T-helper 17 cell (primary cell): Measurements from ENCODE around the gene FAAP100. TPM values are rescaled to one million over a fixed set of nuclear protein-coding genes. Genes with fewer than 3 reads are reported as not detected.
A peak's percentile ranks its signal among the peaks of the same experiment; 100 is the strongest.

Experiments used
- ATAC-seq: fragments of 150-1000 bp; cut with Tn5 transposase; 2 replicates; pipeline ENCODE4 v1.10.0; 2021; ENCODE audit warnings: mild to moderate bottlenecking, moderate library complexity
- DNase-seq, 3 donors: peaks; one replicate each; pipeline versions ENCODE4 v3.0.0 to v3.0.0-alpha.2; 2020 to 2021
- H3K9me3 ChIP-seq: one replicate; pipeline ENCODE4 v1.7.0; 2013; ENCODE audit warnings: low read length, mild to moderate bottlenecking; ENCODE audit not compliant: control insufficient read depth, poor library complexity, severe bottlenecking
- H3K27ac Mint-ChIP-seq: one replicate; pipeline ENCODE4 v1.8.0; 2022; ENCODE audit warnings: mild to moderate bottlenecking, moderate library complexity, mixed read lengths
- H3K27me3 Mint-ChIP-seq: one replicate; pipeline ENCODE4 v1.8.0; 2022; ENCODE audit warnings: mixed read lengths
- H3K36me3 Mint-ChIP-seq: one replicate; pipeline ENCODE4 v1.8.0; 2022; ENCODE audit warnings: low read depth, mixed read lengths
- H3K4me1 Mint-ChIP-seq: one replicate; pipeline ENCODE4 v1.8.0; 2022; ENCODE audit warnings: mild to moderate bottlenecking, mixed read lengths
- H3K4me3 Mint-ChIP-seq: one replicate; pipeline ENCODE4 v1.8.0; 2022; ENCODE audit warnings: mild to moderate bottlenecking, moderate library complexity, mixed read lengths
- total RNA-seq, 4 donors: library from RNA in 2 of 4; stranded (reverse) in 2 of 4; gene quantifications; one replicate each; pipeline ENCODE4 v1.2.3 and lab custom pipeline; 2022 to 2026

The FAAP100 gene
- total RNA-seq, 2 donors from 2014 or later = 25.2 to 30.6 TPM

DNA sequence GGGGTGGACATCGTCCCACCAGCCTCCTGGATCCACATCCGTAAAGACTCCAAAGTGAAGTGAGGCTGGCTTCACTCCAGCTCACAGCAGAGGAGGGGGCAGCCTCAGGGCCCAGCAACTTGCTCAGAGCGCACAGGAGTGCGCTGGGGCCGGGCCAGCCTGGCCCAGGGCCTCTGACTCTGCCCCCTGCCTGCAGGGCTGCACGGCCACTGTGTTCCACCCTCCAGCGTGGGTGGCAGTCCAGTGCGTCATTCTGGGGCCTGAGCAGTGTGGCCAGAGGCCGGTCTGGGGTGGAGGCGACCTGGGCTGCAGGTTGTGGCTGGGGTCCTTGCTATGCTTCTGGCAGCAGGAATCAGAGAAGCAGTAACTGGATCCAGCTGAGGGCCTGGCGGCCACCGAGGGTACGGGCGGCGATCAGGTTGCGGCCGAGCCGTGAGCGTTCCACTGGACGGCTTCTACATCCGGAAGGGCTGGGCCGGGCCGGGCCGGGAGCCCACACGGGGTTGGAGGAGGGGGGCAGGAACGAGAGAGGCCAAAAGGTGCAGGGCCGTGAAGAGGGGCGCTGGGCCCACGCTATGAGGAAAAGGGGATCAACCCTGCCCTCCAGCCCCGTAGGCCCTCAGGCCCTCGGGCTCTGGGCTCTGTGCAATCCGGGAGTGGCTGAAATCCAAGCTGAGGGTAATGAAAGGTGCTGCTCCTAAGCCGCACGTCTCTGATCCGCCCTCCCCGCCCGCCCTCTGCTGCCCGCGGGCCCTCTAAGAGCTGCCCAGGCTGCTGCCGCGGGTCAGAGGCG is 24.4 kb downstream of the FAAP100 start, which contains the start of gene FSCN2:
TSS of gene FSCN2 (plus strand) at position 787 of the 793 bp plus-strand sequence. CDS start 155 bp downstream, outside the sequence.
- no peaks in the 10 kb centered on the region for H3K9me3 ChIP-seq
- ATAC-seq (no peak), DNase-seq (no peak)
- Mint-ChIP-seq H3K36me3 (no peaks in the 10 kb centered on the region), H3K4me1 (no peaks in the 10 kb centered on the region), H3K27ac (no peak within 1 kb of the TSS), H3K27me3 (peaks cover 6% of the 10 kb centered on the region), H3K4me3 (no peak within 1 kb of the TSS)

DNA sequence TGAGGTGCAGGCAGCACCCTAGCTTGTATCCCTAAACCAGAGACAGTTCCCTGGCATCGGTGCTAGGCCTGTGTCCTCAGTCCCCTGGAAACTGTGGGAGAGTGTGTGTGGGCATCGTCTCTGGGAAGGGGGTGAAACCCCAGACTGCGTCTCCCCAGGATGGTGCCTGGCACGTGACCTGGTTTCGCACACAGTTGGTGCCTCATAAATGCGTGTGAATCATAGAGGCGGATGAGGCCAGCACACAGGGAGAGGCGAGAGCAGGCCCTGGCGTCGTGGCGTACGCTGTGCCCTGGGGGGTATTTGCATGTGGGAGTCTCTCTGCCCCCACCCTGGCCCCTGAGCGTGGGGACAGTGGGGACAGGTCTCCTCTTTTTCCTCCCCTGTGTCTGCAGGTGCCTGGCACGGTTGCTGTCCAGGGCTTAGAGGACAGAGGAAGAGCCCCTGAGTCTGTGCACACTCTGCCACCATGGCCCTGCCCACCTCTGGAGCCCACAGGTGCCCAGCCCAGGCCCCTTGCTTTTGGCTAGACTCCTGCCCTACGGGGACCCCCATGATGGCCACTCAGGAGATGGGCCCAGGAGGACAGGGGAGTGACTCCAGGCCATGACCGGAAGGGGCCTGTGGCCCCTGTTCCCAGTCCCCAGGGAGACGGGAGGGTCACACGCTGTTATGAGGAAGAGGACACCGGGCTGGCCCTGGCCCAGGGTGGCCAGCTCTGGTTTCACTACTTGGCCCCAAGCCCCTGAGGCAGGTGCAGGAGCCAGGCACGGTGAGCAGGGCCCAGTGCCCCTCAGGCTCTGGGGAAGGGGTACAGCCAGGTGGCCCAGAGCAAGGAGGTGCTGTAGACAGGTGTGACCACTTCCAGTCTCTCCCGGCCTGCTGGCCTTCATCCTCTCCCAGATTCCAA is 25.2 kb downstream of the FAAP100 start:
- ATAC-seq (no peak), DNase-seq (no peak)
- H3K4me3 Mint-ChIP-seq = no peak overlapping the region
- H3K4me1 Mint-ChIP-seq = no peaks in the 10 kb centered on the region
- H3K27ac Mint-ChIP-seq = no peak overlapping the region
- H3K9me3 ChIP-seq = no peaks in the 10 kb centered on the region
- H3K36me3 Mint-ChIP-seq = no peaks in the 10 kb centered on the region
- H3K27me3 Mint-ChIP-seq = peaks cover 6% of the 10 kb centered on the region

DNA sequence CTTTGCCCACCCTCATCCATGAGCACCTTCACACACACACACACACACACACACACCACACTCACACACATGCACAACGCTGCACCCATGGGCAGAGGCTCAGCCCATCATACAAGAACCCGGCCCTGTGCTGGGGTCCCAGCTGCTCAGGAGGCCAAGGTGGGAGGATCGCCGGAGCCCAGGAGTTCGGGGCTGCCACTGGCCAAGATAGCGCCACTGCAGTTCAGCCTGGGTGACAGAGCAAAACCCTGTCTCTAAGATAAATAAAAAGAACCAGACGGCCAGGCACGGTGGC is 27.3 kb downstream of the FAAP100 start:
- H3K4me1 Mint-ChIP-seq = peaks cover 2% of the 10 kb centered on the region
- H3K27ac Mint-ChIP-seq = no peak overlapping the region
- peaks cover 6% of the 10 kb centered on the region for H3K27me3 Mint-ChIP-seq
- ATAC-seq (no peak), DNase-seq (no peak)
- no peak overlapping the region for H3K4me3 Mint-ChIP-seq
- no peaks in the 10 kb centered on the region for H3K9me3 ChIP-seq
- no peaks in the 10 kb centered on the region for H3K36me3 Mint-ChIP-seq

DNA sequence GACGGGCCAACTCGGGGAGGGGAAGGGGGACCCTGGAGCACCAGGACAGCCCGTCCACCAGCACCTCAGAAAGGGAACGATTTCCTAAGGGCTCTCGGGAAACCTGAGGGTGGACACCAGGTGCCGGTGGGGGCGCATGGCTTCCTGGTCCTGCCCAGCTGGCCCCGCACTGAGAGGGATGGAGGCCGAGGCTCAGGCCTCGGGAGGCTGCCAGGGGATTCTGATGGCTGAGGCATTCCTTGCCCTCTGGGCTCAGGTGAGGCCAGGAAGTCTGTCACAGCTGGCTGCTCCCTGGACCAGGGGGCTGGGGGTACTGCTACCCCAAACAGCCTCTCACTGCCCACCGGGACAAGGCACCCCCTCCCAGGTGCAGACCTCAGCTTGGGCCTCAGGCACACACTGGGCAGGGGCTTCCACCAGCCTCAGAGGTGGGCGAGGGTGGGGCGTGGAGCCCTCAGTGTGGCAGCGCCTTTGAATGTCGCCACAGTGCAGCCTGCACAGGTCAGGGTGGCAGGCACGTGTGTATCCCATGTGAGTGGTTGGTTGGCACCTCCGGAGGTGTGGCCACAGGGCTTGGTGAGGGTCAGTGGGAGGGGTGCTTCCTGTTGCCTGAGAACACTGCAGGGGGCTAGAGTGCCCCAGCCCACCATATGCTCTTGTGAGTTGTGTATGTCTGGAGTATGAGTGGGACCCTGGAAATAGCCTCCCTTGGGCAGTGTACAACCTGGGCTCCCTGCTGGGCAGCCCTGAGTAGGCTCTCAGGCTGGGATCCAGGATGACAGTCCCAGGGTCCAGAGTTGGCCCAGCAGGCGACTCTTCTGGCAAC is 27.9 kb downstream of the FAAP100 start:
- ATAC-seq (no peak), DNase-seq (no peak)

DNA sequence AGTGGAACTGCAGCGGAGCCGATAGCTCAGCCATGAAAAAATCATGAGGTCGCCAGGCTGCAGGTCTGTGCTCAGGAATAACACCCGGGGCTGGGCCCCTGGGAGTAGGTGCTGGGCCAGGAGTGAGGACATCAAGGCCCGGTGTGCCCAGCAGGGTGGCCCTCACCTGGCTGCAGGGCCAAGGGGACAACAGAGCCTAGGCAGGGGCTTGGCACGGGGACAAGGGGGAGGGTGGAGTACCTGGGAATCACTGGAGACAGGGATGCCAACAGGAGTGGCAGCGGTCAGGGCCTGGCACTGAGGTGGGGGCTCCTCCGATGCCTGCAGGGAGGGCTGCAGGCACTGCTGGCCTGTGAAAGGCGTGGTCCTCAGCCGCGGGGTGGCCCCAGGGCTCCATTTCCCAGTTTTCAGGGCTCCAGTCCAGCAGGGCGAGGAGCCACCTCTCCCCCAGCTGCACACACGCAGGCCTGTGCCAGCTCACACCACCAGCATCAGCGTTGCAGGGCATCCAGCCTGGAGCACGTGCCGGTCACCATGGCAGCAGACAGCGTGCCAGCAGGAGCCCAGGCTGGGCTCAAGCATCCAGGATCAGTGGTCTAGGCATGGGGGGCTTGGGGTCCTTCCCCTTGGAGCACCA is 28.6 kb downstream of the FAAP100 start:
- H3K4me1 Mint-ChIP-seq = peaks cover 2% of the 10 kb centered on the region
- H3K27me3 Mint-ChIP-seq = peaks cover 6% of the 10 kb centered on the region
- DNase-seq (no peak), ATAC-seq (no peak)
- H3K9me3 ChIP-seq = no peaks in the 10 kb centered on the region
- no peak overlapping the region for H3K4me3 Mint-ChIP-seq
- H3K36me3 Mint-ChIP-seq = no peaks in the 10 kb centered on the region
- no peak overlapping the region for H3K27ac Mint-ChIP-seq

More for the DNA sequence above, 27.9 kb downstream of the FAAP100 start:
- H3K27ac Mint-ChIP-seq = no peak overlapping the region
- no peak overlapping the region for H3K4me3 Mint-ChIP-seq
- no peaks in the 10 kb centered on the region for H3K36me3 Mint-ChIP-seq
- peaks cover 2% of the 10 kb centered on the region for H3K4me1 Mint-ChIP-seq
- H3K9me3 ChIP-seq = no peaks in the 10 kb centered on the region
- peaks cover 6% of the 10 kb centered on the region for H3K27me3 Mint-ChIP-seq

DNA sequence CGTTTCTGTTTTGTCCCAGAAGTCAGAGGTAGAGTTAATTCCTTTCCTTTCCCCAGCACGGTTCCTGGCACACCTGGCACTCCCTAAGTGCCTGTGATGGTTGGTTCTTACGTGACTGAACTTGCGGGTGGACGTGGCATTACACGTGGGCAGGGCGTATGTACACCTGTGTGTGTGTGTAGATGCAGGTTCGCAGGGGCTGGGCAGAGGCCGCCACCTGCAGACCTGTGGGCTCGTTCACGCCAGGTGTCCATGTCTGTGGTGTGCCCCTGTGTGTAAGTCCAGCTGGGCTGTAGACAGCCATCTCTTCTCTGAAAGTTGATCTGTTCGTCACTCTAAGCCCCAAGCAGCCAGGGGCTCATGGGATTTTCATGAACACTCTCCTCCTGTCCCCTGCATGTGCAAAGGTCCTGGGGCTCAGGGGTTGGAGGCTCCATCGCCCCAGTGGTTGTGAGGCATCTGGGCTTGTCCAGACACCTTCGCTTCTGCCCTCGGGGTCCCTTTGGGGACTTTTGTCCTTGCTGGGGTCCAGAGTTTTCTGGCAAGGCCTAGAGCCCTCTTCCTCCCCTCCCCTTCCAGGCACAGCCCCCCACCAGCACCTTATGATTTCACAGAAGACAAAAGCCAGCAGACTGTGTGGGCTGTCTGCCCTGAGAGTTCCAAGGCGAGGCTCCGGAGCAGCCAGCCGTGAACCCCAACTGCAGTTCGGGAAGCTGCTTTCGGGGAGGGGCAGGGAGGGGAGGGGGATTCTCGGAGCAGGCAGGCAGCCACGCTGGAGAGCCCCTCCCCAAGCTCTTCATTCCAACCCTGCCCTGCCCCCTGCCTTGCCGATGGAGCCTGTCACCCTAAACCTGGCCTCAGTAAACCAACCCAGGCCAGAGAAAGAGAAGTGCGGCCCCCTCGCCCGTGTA is 29.4 kb downstream of the FAAP100 start:
- H3K4me1 Mint-ChIP-seq = peaks cover 6% of the 10 kb centered on the region
- H3K27ac Mint-ChIP-seq = no peak overlapping the region
- no peak overlapping the region for H3K4me3 Mint-ChIP-seq
- ATAC-seq (no peak), DNase-seq (peak in 1 of 3 donors; percentile 1)
- H3K9me3 ChIP-seq = no peaks in the 10 kb centered on the region
- peaks cover 6% of the 10 kb centered on the region for H3K27me3 Mint-ChIP-seq
- no peaks in the 10 kb centered on the region for H3K36me3 Mint-ChIP-seq

DNA sequence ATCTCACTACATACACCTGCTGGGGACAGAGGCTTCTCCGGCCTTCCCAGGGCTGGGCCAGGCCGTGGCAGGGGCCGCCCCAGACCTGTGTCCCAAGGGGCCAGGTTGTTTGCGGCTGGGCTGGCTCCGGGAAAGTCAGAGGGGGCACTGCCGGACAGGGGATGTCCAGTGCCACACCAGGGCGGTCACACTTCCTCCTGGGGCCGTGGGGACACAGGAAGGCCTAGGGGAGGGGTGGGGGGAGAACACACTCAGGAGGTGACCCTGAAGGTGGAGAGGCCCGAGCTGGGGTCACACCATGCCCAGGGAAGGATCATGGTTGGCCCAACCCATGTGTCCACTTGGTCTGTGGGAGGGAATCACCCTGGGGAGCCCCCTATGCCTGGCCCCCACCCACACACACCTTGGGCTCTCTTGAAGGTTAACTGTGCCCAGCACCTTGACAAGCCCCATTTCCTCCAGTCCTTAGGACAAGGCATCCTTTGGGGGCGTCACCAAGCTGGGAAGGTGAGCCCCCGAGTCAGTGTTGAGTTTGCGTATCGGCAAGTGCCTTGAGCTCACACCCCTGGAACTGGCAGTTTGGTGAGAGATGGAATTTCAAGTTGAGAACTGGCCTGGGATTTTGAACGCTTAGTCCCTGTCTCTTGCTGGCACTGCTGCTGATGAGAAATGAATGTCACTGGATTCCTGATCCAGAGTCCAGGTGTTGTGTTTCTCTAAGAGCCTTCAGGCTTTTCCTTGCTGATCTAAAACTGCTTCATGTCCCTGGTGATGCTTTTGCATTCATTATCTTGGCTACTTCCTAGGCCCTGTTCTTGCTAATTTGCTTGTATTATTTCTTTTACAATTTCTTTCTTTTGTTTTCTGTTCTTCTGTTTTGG is 31.9 kb downstream of the FAAP100 start:
- Mint-ChIP-seq H3K4me3 (peak overlapping the region; percentile 58), H3K27me3 (no peaks in the 10 kb centered on the region), H3K27ac (peak overlapping the region; percentile 37), H3K4me1 (peaks cover 12% of the 10 kb centered on the region), H3K36me3 (no peaks in the 10 kb centered on the region)
- H3K9me3 ChIP-seq = no peaks in the 10 kb centered on the region
- no peak for ATAC-seq
- DNase-seq = no peak

DNA sequence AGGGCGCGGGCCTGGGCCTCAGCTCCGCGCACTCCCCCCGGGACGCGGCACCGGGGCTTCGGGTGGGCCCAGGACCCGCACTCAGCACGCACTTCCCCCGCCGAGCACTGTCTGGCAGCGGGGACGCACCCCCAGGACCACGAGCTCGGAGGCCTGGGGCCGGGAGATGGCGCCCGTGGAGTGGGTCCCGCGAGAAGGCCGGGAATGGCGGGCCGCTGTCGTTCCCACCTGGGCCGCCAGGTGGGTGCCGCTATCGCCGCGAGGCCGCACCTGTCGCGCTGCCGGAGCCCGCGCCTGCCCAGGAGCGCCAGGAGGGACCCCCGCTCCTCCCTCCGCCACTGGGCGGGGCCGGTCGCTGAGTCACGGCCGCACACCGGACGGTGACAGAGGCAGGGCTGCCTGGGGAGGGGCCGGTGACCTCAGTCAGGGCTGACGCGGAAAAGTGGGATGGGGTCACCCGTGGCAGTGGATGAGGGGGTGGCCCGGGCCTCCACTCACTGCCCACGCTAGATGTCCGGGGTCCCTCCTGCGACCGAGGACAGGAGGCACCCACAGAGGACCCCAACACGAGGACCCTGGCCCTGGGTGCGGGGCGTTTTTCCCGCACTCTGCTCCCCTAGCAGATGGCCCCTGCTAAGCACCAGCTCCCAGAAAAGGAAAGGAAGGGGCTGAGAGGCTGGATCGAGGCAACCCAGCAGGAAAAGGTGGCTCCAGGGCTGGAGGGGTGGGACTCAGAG is 32.7 kb downstream of the FAAP100 start:
- Mint-ChIP-seq H3K27me3 (no peaks in the 10 kb centered on the region), H3K4me3 (peak overlapping the region; percentile 69), H3K4me1 (peaks cover 14% of the 10 kb centered on the region), H3K27ac (no peak overlapping the region), H3K36me3 (no peaks in the 10 kb centered on the region)
- no peaks in the 10 kb centered on the region for H3K9me3 ChIP-seq
- ATAC-seq (peak; percentile 73), DNase-seq (peak; percentile 68 to 73 (median 71))

DNA sequence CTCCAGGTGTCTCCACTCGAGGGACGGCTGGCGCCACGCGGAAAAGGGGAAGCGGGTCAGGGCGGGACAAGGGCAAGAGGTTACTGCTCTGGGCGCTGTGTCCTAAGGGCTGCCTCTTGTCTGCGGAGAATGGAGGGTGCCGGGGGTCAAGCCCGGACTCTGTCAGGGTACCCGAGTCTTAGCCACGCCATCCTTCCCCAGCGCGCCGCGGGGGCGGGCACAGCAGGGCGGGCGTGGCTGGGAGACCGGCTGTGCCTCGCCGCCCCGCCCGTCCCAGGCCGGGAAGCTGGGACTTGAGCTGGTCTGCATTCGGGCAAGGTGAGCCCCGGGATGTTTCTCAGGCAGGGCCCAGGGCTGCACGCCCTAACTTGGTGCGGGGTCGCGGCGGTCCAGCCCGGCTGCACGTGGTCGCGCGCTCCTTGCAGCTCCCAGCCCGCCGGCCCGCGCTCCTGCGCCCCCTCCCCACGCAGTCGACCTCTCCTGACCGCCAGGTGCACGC is 33.3 kb downstream of the FAAP100 start:
- DNase-seq (no peak), ATAC-seq (no peak)
- Mint-ChIP-seq H3K4me1 (peaks cover 14% of the 10 kb centered on the region), H3K27ac (no peak overlapping the region), H3K36me3 (no peaks in the 10 kb centered on the region), H3K27me3 (no peaks in the 10 kb centered on the region), H3K4me3 (peak overlapping the region; percentile 69)
- H3K9me3 ChIP-seq = no peaks in the 10 kb centered on the region

DNA sequence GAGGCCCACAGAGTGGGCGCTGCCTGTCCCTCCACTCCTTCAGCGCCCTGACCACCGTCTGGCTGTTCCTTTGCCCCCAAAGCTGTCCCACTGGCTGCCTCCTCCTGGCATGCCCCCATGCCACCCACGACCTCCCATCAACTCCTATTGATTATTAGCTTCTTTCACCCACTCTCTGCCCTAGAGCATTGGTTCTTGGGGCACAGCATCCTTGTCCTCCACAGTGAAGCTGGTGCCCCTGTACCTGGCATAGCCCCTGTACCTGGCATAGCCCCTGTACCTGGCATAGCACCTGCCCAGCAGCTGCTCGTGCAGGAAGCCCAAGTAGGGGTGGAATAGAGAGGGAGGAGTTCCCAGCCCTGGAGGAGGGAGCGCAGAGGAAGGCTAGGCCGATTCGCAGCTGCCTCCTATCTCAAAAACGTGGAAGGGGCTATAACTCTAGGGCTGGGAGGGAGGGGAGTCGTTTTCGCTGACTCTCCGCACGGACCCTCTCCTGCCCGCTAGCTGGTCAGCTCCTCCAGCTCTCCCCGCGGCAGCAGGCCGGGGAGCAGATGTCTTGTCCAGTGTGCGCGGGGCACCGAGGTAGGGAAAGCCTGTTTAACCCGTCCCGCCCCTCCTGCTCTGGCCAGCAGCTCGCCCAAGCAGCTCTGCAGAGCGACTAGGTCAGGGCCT is 33.9 kb downstream of the FAAP100 start:
- H3K27me3 Mint-ChIP-seq = no peaks in the 10 kb centered on the region

More for the DNA sequence above, 33.9 kb downstream of the FAAP100 start:
- ATAC-seq = no peak
- H3K4me3 Mint-ChIP-seq = peak overlapping the region; percentile 77
- DNase-seq = no peak
- peaks cover 14% of the 10 kb centered on the region for H3K4me1 Mint-ChIP-seq
- H3K27ac Mint-ChIP-seq = no peak overlapping the region
- no peaks in the 10 kb centered on the region for H3K36me3 Mint-ChIP-seq
- no peaks in the 10 kb centered on the region for H3K9me3 ChIP-seq
